ENCODE measurements around the gene IGF2BP3.
"Not testable (repeated sequence)": the region's sequence is repeated elsewhere in the genome, so short reads cannot be mapped to it uniquely, and the experiment has no call there.

IGF2BP3 gene

DNA sequence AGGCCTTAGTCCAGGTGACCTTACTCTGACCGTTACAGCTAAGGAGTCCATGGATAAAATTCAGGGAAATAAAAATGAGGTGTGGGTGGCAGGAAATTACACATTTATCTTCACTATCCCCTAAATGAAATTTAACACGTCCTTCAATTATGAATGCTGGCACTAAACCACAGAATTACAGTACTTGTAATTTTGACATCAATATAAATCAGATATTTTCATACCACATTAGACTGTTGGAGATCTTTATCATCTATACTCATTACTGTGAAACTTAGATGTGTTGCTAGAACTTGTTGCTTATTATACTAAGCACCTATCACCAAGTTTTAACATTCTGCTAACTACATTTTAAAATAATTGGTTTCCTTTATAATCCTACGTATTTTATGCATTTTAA lies 51.1 kb downstream of the IGF2BP3 start:
- DNase-seq, result no peak

- no peak for DNase-seq
Observed at GRCh38 chr7:23418046-23418445, 52.2 kb downstream of the IGF2BP3 start.

DNA sequence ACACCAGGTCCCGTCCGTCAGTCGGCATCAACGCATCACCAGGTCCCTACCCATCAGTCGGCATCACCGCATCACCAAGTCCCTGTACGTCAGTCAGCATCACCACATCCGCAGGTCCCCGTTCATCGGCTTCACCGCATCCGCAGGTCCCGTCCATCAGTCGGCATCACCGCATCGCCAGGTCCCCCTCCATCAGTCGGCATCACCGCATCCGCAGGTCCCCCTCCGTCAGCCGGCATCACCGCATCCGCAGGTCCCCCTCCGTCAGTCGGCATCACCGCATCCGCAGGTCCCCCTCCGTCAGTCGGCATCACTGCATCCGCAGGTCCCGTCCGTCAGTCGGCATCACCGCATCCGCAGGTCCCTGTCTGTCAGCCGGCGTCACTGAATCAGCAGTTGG lies 55.1 kb downstream of the IGF2BP3 start:
- DNase-seq, result no peak

DNA sequence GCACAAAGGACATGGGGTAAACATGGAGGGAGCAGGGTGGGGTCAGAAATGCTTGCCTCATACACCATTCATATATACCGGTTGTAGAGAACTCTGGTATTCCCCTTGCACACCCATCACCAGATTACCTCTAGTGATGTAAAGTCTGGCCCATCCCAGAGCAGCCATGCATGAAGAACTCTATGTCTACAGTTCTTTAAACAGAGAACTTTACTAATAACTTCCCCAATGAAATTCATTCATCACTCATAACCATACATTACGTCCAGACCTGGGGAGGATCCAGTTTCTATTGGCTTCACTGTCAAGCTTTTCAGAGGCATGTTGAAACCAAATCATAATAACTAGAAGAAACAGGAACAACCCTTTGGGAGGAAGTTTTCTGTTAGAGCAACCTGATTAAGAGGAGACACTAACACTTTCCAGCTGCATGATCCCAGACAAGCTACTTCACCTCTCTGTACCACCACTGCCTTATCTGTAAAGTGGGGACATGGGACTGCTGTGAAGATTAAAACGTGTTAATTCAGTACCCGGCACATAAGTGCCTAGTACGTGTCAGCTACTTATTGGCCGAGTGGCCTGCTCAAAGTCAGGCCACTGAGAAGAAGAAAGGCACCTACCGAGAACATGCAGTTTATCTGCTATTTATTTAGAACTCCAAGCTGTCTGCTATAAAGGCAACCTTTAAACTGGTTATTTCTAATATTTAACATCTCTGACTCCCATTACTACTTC lies 59.7 kb downstream of the IGF2BP3 start:
- DNase-seq, result no peak

GRCh38 chr7:23406564-23406963 lies 63.7 kb downstream of the IGF2BP3 start:
- not testable (repeated sequence) for DNase-seq

DNA sequence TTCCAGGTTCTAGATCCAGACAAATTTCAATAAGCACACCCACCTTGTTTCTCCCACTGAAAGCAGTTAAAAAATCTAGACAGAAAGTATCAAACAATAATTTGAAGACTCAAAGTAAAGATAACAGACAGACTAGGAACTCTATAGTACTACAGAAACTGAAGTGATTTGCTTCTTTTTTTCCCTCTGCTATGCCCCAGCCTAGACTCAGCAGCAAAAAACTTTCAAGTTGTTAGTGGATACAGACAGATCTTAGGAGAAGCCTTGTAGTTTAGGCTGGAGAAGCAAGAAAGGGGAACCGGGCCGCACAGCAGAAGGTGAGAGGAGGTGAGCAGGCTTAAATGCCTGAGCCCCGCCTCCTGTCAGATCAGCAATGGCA lies 65.1 kb downstream of the IGF2BP3 start:
- no peak for DNase-seq

- no peak for DNase-seq
Observed at GRCh38 chr7:23404546-23405239, 65.6 kb downstream of the IGF2BP3 start.

DNA sequence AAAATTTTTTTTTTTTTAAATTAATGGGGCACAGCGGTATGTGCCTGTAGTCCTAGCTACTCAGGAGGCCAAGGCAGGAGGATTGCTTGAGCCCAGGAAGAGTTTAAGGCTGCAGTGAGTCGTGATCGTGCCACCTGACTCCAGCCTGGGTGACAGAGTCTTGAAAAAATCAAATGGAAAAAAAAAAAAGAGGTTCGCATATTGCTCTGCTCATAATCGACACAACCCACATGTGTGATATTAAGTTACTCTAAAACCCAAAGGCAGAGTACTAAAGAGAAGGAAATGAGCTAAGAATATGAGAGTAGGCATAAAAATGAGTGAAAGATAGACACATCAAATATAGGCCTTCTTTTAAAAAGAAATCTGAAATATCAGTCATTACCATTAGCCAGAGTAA lies 66.3 kb downstream of the IGF2BP3 start:
- no peak for DNase-seq

DNA sequence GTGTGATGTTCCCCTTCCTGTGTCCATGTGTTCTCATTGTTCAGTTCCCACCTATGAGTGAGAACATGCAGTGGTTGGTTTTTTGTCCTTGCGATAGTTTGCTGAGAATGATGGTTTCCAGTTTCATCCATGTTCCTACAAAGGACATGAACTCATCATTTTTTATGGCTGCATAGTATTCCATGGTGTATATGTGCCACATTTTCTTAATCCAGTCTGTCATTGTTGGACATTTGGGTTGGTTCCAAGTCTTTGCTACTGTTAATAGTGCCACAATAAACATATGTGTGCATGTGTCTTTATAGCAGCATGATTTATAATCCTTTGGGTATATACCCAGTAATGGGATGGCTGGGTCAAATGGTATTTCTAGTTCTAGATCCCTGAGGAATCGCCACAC lies 72.2 kb downstream of the IGF2BP3 start:
- not testable (repeated sequence) for DNase-seq

DNA sequence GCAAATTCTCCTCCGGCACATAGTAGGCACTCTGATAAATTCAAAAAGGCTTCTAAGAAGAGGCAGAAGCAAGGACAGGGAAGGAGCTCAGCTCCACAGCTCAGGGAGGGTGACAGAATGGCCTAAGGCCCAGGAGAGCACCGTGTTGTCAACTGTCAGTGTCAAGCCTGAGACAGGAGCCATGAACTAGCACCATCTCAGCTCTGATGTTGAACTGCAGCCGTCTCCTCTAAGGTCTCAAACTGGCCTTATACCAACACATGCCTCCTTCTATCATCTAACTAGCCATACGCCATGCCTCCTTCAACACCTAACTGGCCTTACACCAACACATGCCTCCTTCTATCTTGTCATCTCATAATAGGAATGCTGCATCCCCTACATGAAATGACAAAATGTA lies 73.0 kb downstream of the IGF2BP3 start:
- DNase-seq, result no peak

DNA sequence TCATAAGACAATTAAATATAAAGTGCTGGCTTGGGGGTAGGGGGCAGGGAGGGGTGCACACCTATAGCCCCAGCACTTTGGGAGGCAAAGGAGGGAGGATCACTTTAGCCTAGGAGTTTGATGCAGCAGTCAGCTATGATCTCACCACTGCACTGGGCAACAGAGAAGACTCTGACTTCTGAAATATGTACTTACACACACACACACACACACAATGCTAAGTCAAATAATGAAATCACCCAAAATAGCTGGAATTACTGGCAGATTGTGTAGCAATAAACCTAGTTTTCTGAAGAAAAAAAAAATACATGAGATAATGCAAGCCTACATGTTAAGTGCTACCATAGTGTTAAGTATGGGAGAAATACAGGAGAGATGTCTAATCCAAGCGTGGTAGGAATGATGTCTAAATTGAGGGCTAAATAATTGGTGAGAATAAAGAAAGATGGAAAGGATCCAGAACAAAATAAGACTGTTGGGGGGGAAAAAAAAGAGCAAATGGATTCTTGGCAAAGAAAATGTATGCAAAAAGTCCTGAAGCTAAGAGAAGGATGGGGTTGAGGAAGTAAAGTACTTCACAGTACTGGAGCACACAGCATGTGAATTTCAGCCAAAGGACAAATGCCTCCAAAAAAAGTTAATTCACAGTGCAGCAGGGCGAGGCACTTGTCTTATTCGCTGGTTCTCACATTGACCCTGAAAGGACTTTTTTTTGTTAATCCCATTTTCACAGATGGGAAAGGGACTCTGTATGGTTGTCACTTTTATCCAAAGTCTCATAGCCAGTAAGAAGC lies 73.9 kb downstream of the IGF2BP3 start:
- DNase-seq, result no peak

DNA sequence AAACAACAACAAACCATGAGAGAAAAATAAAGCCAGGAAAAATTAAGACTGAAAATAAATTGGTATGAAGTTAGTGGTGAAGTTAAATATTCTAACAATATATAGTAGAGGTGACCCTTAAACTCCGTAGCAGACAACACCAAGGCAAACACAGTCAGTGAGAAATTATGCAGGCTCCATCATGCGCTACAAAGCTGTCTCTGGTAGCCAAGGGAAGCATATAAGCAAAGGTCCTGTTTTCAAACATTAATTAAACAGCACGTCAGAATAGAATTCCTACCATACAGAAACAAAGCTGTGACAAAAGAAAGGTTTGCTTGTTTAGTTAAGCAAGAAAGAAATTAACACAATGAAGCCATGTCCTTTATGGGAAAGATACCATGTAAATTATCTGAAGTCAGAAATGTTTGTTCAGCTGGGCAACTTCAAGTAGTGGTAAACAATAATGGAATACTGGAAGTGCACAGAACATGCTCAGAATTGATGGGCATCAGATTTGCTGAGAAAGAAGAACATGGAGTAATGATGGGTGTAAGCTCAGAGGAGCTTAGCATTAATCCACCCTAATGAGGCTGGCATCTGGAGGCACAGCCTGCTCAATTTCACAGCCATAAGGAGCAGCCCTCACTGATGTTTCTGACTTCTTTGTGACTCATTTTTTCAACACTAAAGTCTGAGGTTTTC lies 75.7 kb downstream of the IGF2BP3 start:
- no peak for DNase-seq

- DNase-seq, result no peak
Observed at GRCh38 chr7:23393636-23394035, 76.7 kb downstream of the IGF2BP3 start.

- no peak for DNase-seq
Observed at GRCh38 chr7:23389701-23390100, 80.6 kb downstream of the IGF2BP3 start.

- DNase-seq, result no peak
Observed at GRCh38 chr7:23387583-23387982, 82.7 kb downstream of the IGF2BP3 start.

DNA sequence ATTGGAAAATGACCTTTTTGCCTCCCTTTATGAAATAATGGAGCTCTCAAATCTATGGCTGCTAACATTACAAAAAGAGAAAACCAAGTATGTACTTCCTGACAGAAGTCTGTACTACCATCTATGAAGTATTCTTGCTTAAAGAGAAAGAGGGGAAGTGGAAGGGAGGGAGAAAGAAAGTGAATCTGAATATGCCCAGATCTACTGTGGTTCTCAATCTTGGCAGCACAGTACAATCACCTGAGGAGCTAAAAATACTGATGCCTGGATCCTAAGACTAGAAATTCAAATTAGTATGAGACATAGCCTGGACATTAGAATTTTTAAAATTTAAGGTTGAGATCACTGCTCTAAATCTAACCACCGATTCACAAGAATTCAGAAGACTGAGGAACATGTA lies 85.2 kb downstream of the IGF2BP3 start:
- no peak for DNase-seq

GRCh38 chr7:23383225-23383624 lies 87.1 kb downstream of the IGF2BP3 start:
- no peak for DNase-seq

DNA sequence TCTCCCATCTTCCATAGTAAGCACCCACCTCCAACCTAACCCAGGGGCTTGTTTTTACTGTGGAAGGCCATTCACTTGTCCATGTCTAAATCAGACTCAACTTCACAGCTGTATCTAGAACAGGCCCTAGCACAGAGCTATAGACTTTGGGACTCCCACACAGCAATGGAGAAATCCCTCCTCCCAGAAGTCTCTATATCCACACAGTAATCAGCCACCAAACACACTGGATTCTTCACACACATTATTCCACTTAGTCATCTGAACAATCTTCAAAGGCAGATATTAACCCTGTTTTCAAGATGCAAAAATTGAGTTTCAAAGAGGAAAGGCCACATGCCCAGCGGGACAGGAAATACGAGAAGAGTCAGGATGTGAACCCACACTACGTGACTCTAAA lies 89.3 kb downstream of the IGF2BP3 start:
- no peak for DNase-seq

DNA sequence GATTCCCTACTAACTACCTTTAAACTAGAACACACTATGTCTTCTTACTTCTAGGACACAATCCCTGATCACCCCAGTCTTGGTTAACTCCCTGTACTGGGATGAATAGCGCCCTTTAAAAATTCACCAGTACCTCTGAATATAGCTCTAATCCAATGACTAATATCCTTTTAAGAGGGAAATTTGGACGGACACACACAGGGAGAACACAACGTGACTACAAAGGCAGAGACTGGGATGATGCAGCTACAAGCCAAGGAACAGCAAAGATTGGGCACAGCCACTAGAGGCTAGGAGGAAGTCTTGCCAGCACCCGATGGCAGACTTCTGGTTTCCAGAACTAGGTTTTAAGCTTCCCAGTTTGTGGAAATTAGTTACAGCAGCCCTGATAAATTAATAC lies 89.7 kb downstream of the IGF2BP3 start:
- no peak for DNase-seq

DNA sequence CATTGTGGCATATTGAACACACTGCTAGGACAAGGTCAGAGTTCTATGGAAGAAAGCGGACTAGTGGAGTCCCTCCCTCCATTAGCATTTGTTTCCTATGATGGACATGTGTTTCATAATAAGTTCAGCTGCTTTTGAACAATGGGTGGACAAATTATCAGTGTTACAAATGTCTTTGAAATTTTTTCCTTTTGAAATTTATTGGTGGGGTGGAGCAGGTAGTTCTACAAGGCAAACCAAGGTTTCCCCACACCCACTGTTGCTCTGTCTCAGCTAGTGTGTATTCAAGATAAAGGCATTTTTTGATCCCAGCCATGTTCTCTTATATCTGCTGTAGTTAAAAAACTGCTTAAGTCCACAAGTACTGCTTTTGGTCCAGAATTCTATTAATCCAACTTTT lies 91.3 kb downstream of the IGF2BP3 start:
- DNase-seq, result no peak

DNA sequence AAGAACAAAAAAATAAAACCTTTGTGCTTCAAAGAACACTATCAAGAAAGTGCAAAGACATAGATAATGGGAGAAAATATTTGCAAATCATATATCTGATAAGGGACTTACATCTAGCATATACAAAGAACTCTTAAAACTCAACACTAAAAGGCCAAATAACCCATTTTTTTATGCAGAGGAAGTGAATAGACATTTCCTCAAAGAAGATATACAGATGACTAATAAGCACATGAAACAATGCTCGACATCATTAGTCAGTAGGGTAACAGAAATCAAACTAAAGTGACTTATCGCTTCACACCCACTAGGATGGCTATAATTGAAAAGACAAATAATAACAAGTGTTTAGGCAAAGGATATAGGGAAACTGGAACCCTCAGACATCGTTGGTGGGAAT lies 93.2 kb downstream of the IGF2BP3 start:
- no peak for DNase-seq

DNA sequence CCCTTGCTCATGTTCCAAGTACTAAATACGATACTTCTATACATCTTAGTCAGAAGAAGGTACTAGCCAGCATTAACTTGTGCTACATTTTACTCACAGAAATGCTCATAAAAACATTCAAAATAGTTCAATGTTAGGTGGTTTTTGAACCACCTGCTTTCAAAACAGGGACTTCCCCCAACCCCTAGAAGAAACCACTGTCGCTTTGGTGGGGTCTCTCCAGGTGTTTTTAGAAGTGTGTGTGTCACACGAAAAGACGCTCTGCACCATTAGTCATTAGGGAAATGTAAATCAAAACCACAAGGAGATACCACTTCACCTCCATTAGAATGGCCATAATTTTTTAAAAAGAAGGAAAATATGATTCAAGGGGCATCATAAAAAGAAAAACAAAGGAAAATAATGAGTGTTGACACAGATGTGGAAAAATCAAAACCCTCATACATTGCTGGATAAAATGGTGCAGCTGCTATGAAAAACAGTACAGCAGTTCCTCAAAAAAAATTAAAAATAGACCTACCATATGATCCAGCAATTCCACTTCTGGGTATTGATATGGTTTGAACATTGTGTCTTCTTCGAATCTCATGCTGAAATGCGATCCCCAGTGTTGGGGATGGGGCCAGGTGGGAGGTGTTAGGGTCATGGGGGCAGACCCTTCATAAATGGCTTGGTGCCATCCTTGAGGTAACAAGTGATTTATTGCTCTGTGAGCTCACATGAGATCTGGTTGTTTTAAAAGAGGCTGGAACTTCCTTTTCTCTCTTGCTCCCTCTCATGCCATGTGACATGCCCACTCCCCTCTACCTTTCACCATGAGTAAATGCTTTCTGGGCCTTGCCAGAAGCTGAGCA lies 96.9 kb downstream of the IGF2BP3 start:
- peak; percentile 65 for DNase-seq
